Right ventricle myocardium inferior (tissue), 1 donor: Measurements from ENCODE around the gene FAXC. TPM values are rescaled to one million over a fixed set of nuclear protein-coding genes. Genes with fewer than 3 reads are reported as not detected.

Experiments used
- ATAC-seq: fragments of 200-7000 bp; cut with Tn5 transposase; one replicate; pipeline ENCODE4 v1.9.1; 2020; ENCODE audit warnings: mild to moderate bottlenecking, moderate library complexity
- DNase-seq: peaks from one replicate; pipeline ENCODE4 v3.0.0; 2021; ENCODE audit errors: missing footprints
- intact Hi-C: fragments of 100-400 bp; cut with DNase I; formaldehyde crosslinking; loops from one replicate; pipeline ENCODE4 v1.11.0; 2022
- total RNA-seq: library from RNA; stranded (reverse); fragmentation: NEBNext Ultra II Directional; extraction: Animal tissue kit (Norgen Biotek cat#: 25700); gene quantifications from one replicate; pipeline ENCODE4 v1.2.1, GENCODE V29; 2021
- donor health status: DM: no; HTN: yes; CAD: no; lungs with severe emphysema.

FAXC gene
- total RNA-seq, 1 donor from 2014 or later = not detected

DNA sequence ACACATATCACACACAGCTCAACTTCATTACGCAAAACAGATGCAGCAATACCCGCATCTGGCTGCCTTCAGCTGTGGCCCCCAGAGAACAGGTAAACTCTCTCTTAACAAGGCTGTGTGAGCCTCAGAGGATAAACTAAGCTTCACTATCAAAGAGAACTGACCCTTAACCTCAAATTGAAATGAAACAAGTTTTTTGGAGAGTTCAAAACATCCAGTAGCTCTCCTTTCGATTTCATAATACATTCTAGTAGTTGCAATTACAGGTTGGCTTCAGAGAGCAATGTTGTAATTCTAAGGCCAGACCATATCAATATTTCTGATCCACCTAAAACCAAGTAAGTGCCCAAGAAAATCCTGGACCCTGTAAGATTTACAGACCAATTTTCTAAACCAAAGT is 113.5 kb downstream of the FAXC start:
- DNase-seq (no peak), ATAC-seq (no peak)
- intact Hi-C loops = no loop called here

DNA sequence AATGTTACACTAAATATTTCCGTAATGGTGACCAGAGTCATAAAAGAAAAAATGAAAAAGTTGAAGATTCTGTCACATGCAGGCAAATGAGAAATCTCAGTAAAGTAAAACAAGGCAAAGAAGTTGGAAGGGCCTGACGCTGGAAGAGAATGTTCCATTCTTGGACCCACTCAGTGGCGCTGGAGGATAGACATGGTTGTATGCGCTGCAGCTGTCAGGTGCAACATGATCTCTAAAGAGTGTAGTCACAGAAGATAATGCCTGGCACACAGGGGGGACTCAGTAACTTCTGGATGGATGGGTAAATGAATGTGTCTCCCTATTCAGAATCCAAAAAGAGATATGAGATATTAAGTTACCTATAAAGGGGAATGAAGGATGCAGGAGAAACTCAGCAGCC is 116.3 kb downstream of the FAXC start:
- DNase-seq = no peak
- ATAC-seq = no peak
- intact Hi-C loops = no loop called here

DNA sequence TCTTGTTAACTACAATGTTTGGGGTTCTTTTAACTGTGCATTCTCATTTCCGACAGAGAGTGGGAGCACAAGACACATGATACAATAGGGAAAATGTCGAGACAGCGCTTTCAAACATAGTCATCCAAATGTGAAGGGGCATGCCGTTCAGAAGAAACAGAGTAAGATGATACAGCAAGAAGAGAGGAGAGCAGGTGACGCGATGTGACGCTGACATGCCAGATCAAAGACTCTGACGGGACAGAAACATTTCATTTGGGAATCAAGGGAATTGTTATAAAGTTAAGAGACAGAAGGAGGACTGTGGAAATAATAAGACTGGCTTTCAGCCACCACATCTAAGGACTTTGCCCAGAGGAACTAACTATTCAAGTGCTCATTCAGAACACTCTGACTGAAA is 117.4 kb downstream of the FAXC start:
- DNase-seq (no peak), ATAC-seq (no peak)
- intact Hi-C loops = no loop called here

- intact Hi-C loops = no loop called here
- no peak for DNase-seq
- ATAC-seq = no peak
These were observed 124.3 kb downstream of the FAXC start for GRCh38 chr6:99225172-99225571.

Other genes with a start within 250 kb of the FAXC start
- gene COQ3, start 44.5 kb upstream of the FAXC start, total RNA-seq = 31.4 TPM
- gene PNISR, start 75.6 kb upstream of the FAXC start, total RNA-seq = 43.8 TPM
- gene USP45, start 165.7 kb upstream of the FAXC start, total RNA-seq = 9.5 TPM
- gene CCNC, start 219.0 kb upstream of the FAXC start, total RNA-seq = 18.7 TPM